GM21723 (cell line): ENCODE measurements around the gene LENG1.

Experiments used
- ATAC-seq: cut with Tn5 transposase; IDR thresholded peaks from one replicate; pipeline ENCODE4 v1.9.1; 2021; ENCODE audit warnings: mild to moderate bottlenecking, moderate library complexity; ENCODE audit not compliant: unreplicated experiment

The LENG1 gene

DNA sequence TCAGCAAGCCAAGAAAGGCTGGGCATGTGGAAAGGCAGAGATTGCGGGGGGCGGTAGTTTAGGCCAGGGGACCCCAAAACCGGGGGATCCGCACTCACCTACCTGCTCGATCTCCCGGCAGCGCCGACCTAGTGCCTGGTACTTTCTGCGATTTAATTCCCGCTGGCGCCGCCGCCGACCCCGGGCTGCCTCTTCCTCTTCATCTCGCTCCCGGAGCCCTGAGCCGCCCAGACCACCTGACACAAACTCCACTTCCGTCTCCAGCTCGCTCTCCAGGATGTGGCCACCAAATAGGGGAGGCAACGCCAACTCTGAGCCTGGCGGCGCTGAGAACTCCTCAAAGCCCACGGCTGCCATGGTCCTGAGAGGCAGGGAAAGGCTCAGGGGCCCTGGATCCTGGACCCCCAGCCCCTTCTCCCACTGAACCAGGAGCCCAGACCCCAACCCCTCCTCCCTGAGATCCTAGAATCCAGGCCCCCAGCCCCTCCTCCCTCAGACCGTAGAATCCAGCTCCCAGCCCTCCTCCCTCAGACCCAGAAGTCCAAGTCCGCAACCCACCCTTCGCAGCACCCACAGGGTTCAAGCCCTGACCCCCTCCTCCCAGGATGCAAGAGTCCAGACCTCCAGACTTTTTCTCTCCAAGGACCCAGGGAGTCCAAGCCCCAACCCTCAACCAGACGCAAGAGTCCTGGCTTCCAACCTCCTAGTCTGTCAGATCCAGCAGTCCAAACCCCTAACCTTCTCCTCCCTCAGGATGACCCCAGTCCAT is 45.0 kb downstream of the LENG1 start:
- no peak for ATAC-seq

DNA sequence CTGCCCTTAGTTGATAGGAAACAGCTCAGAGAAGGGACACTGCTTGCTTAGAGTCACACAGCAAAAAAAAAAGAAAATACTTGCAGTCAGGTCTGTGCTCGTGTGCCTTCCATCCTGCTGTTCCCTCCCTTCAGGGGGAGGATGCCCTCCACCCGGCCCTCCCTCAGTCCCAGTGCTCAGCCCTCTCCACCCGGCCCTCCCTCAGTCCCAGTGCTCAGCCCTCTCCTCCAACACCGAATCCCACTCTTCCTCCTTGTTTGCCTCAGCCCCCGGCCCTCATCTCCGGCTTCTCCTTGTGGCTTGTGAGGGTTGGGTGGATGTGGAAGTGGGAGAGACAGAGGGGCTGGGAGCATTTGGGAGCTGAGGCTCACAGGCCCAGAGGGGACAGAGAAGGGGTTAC is 49.9 kb downstream of the LENG1 start:
- no peak for ATAC-seq

DNA sequence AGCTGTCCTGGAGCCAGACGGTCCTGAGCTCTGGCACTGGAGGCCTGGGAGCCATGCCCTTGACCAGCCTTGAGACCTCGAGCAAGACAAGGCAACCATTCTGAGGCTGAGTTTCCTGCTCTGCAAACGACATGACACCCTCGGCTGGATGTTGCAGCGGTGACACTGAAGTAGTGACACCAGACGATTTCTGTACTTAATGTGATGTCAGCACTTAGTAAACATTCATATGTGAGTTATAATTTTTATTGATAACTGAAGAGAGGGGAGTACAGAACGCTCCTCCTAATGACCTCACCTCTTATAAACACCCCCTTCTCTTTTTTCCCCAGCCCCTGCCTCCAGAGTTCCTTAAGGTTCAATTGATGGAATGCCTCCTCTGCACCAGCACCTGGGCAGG is 51.0 kb downstream of the LENG1 start:
- ATAC-seq, result no peak

DNA sequence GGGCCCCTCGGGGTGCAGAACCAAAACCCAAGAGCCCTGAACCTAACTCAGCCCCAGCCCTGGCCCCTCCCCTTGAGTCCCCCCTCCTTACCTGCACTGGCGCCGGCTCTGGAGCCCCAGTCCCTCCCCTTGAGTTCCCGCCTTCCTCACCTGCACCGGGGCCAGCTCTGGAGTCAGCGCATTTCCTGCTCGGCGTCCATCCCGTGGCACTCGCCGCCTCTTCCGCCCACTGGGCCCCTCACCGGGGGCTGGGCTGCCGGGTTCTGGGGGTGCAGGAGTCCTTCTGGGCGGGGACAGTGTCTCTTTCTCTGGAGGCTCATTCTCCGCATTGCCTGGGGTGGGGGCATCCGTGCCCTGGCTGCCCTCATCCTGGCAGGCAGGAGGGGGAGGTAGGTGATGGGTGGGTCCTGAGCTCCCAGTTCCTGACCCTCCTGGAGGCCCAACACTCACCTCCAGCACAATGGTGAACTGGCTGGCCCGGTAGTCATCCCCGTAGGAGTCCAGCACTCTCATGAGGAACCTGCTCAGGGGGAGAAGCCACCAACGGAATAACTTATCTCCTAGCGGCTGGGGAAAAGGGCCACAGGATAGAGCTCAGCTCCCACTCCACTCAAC is 51.5 kb downstream of the LENG1 start:
- no peak for ATAC-seq

- ATAC-seq, result no peak
Observed at GRCh38 chr19:54106716-54107115, 52.8 kb downstream of the LENG1 start.

- no peak for ATAC-seq
Observed at GRCh38 chr19:54105796-54106195, 53.7 kb downstream of the LENG1 start.
